Right hindlimb (tissue), 1 donor: ENCODE results near the gene ZNF200.

ENCODE experiments used
- DNase-seq: peaks from one replicate; pipeline ENCODE4 v3.0.0-alpha.2; 2018

ZNF200 gene

GRCh38 chr16:3173892-3174617 lies 60.9 kb downstream of the ZNF200 start:
- DNase-seq = no peak
